Esophagus squamous epithelium (tissue), 4 donors: Measurements from ENCODE around the gene TGM5.

Experiments
- POLR2A ChIP-seq, 4 donors: fragments of 450-650 bp; IDR thresholded peaks; one replicate each; pipeline ENCODE4 v1.6.1; 2017; ENCODE audit warnings: antibody characterized with exemption in 4 of 4, mild to moderate bottlenecking in 4 of 4, moderate library complexity in 3 of 4
- TF ChIP-seq, protein P1 (sequence below), 6 experiments: fragments of 450-650 bp in 4 of 6; fragments of 200-600 bp in 2 of 6; sonication (generic) in 2 of 6; IDR thresholded peaks; one replicate each; pipeline ENCODE4 v1.5.1; 2016 to 2019; ENCODE audit warnings: antibody characterized with exemption in 6 of 6, mild to moderate bottlenecking in 4 of 6, moderate library complexity in 4 of 6

DNA sequence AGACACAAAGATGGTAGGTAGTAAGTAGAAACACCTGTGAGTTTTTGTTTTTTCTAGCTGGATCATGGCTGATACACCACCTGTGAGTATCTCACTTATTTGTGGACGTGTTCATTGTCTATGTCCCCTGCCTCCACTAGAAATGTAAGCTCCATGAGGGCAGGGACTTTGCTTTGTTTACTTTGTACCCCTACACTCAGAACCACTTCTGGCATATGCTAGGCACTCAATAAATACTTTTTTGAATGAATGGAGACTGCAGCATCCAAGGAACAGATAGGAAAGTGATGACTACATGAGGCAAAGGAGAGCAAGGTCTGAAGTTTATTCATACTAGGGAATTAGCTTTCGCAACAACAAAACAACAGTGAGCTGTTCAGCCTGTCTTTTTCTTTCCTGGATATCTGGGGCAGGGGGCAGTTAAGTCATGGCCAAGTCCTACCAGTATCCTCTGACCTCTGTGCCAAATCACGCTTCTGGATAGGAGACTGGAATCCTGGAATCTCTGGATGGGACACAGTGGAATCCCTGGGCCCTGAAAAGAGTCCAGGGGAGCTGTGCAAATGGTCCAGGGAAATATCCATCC, 34.3 kb downstream of the TGM5 start:
- TF ChIP-seq, protein P1, sequence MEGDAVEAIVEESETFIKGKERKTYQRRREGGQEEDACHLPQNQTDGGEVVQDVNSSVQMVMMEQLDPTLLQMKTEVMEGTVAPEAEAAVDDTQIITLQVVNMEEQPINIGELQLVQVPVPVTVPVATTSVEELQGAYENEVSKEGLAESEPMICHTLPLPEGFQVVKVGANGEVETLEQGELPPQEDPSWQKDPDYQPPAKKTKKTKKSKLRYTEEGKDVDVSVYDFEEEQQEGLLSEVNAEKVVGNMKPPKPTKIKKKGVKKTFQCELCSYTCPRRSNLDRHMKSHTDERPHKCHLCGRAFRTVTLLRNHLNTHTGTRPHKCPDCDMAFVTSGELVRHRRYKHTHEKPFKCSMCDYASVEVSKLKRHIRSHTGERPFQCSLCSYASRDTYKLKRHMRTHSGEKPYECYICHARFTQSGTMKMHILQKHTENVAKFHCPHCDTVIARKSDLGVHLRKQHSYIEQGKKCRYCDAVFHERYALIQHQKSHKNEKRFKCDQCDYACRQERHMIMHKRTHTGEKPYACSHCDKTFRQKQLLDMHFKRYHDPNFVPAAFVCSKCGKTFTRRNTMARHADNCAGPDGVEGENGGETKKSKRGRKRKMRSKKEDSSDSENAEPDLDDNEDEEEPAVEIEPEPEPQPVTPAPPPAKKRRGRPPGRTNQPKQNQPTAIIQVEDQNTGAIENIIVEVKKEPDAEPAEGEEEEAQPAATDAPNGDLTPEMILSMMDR (IDR thresholded peaks at IDR 0.05), result no peak
- no peak for TF ChIP-seq POLR2A (IDR thresholded peaks at IDR 0.05)
